Spinal cord (tissue), 10 donors: ENCODE results near the gene TMEM134. TPM values are rescaled to one million over a fixed set of nuclear protein-coding genes. Genes with fewer than 3 reads are reported as not detected.

Experiments used
- DNase-seq, 6 donors: peaks; one replicate each; pipeline versions ENCODE4 v3.0.0 to v3.0.0-alpha.2; 2013 to 2015; ENCODE audit warnings: low spot score in 6 of 6, low read depth in 4 of 6
- H3K27ac ChIP-seq: one replicate; pipeline ENCODE4 v1.5.1; 2013; ENCODE audit warnings: low read depth, low read length, control low read depth
- H3K27me3 ChIP-seq: one replicate; pipeline ENCODE4 v1.6.1; 2013; ENCODE audit warnings: low read length; ENCODE audit not compliant: control insufficient read depth, insufficient read depth
- H3K36me3 ChIP-seq: one replicate; pipeline ENCODE4 v1.6.1; 2013; ENCODE audit warnings: low read length; ENCODE audit not compliant: control insufficient read depth, insufficient read depth
- H3K4me1 ChIP-seq: one replicate; pipeline ENCODE4 v1.6.1; 2013; ENCODE audit warnings: low read length; ENCODE audit not compliant: control insufficient read depth, insufficient read depth
- H3K4me3 ChIP-seq: one replicate; pipeline ENCODE4 v1.5.1; 2013; ENCODE audit warnings: low read depth, low read length, control low read depth
- H3K9me3 ChIP-seq: one replicate; pipeline ENCODE4 v1.6.1; 2013; ENCODE audit warnings: low read length; ENCODE audit not compliant: control insufficient read depth, insufficient read depth
- whole genome bisulfite sequencing: methylation state at CpG from one replicate; pipeline ENCODE4 v1.1.5; 2013; ENCODE audit warnings: missing lambda C conversion rate; ENCODE audit not compliant: insufficient coverage; 5-methylcytosine and 5-hydroxymethylcytosine counted together
- polyA plus RNA-seq, 2 donors: library from polyadenylated mRNA; unstranded; fragments of 120-200 nt; gene quantifications; one replicate each; pipeline ENCODE4 v1.2.1, GENCODE V29; 2013; ENCODE audit not compliant: insufficient read length in 2 of 2
- total RNA-seq, 2 donors: library from RNA; depleted of rRNA in 1 of 2; stranded (reverse); fragments of 120-200 nt in 1 of 2; fragments of >200 nt in 1 of 2; gene quantifications; one replicate each; pipeline versions ENCODE4 v1.2.3 to v1.2.4, GENCODE V29; 2013 to 2014
- donor health status: healthy.

Gene TMEM134
- total and polyA plus RNA-seq, 4 donors, result 14.9 to 69.0 (median 34.2) TPM

GRCh38 chr11:67423466-67423865 lies 45.6 kb downstream of the TMEM134 start:
- Histone ChIP-seq H3K36me3 (peaks cover 21% of the 10 kb centered on the region), H3K27ac (no peak overlapping the region), H3K27me3 (no peaks in the 10 kb centered on the region), H3K4me1 (peaks cover 35% of the 10 kb centered on the region), H3K9me3 (no peaks in the 10 kb centered on the region), H3K4me3 (no peak overlapping the region)
- no peak for DNase-seq
- WGBS, result 91% methylated on average over 13 of the region's 13 CpGs

- WGBS, result 66% methylated on average over 6 of the region's 6 CpGs
- Histone ChIP-seq H3K27me3 (no peaks in the 10 kb centered on the region), H3K4me1 (peaks cover 39% of the 10 kb centered on the region), H3K36me3 (peaks cover 21% of the 10 kb centered on the region), H3K9me3 (no peaks in the 10 kb centered on the region), H3K27ac (no peak overlapping the region), H3K4me3 (no peak overlapping the region)
- no peak for DNase-seq
These were observed 46.2 kb downstream of the TMEM134 start for GRCh38 chr11:67422891-67423290.

GRCh38 chr11:67421430-67422031 lies 47.5 kb downstream of the TMEM134 start:
- WGBS, result 74% methylated on average over 20 of the region's 22 CpGs
- H3K9me3 ChIP-seq, result no peaks in the 10 kb centered on the region
- H3K36me3 ChIP-seq, result peaks cover 27% of the 10 kb centered on the region
- H3K4me3 ChIP-seq, result peak overlapping the region; percentile 26
- H3K4me1 ChIP-seq, result peaks cover 44% of the 10 kb centered on the region
- no peaks in the 10 kb centered on the region for H3K27me3 ChIP-seq
- no peak for DNase-seq
- peak overlapping the region; percentile 52 for H3K27ac ChIP-seq

- Histone ChIP-seq H3K36me3 (peaks cover 27% of the 10 kb centered on the region), H3K27ac (peak overlapping the region; percentile 52), H3K9me3 (no peaks in the 10 kb centered on the region), H3K4me3 (peak overlapping the region; percentile 26), H3K27me3 (no peaks in the 10 kb centered on the region), H3K4me1 (peaks cover 51% of the 10 kb centered on the region)
- peak; percentile 47 to 98 (median 88) for DNase-seq
- WGBS, result under 1% methylated on average over 97 of the region's 97 CpGs
These were observed 48.2 kb downstream of the TMEM134 start for GRCh38 chr11:67420646-67421429.

GRCh38 chr11:67420147-67420645 lies 48.9 kb downstream of the TMEM134 start:
- no peak overlapping the region for H3K27ac ChIP-seq
- 41% methylated on average over 15 of the region's 15 CpGs for WGBS
- no peak for DNase-seq
- peaks cover 55% of the 10 kb centered on the region for H3K4me1 ChIP-seq
- H3K4me3 ChIP-seq, result peak overlapping the region; percentile 18
- no peaks in the 10 kb centered on the region for H3K9me3 ChIP-seq
- H3K27me3 ChIP-seq, result peaks cover under 1% of the 10 kb centered on the region
- H3K36me3 ChIP-seq, result peaks cover 27% of the 10 kb centered on the region

- WGBS, result 96% methylated on average over 16 of the region's 21 CpGs
- no peaks in the 10 kb centered on the region for H3K9me3 ChIP-seq
- H3K27ac ChIP-seq, result no peak overlapping the region
- no peak overlapping the region for H3K4me3 ChIP-seq
- peaks cover 26% of the 10 kb centered on the region for H3K36me3 ChIP-seq
- peaks cover 60% of the 10 kb centered on the region for H3K4me1 ChIP-seq
- peaks cover 8% of the 10 kb centered on the region for H3K27me3 ChIP-seq
- no peak for DNase-seq
These were observed 49.6 kb downstream of the TMEM134 start for GRCh38 chr11:67419325-67420049.

- peaks cover 60% of the 10 kb centered on the region for H3K4me1 ChIP-seq
- no peak overlapping the region for H3K27ac ChIP-seq
These were observed 50.4 kb downstream of the TMEM134 start for GRCh38 chr11:67418476-67419281.

GRCh38 chr11:67417425-67417824 lies 51.6 kb downstream of the TMEM134 start:
- H3K27me3 ChIP-seq, result peaks cover 13% of the 10 kb centered on the region
- H3K36me3 ChIP-seq, result peaks cover 14% of the 10 kb centered on the region
- 63% methylated on average over 12 of the region's 12 CpGs for WGBS
- no peak overlapping the region for H3K4me3 ChIP-seq
- no peak for DNase-seq
- peaks cover 64% of the 10 kb centered on the region for H3K4me1 ChIP-seq
- no peak overlapping the region for H3K27ac ChIP-seq
- H3K9me3 ChIP-seq, result no peaks in the 10 kb centered on the region

More at GRCh38 chr11:67418476-67419281, 50.4 kb downstream of the TMEM134 start:
- Histone ChIP-seq H3K27me3 (peaks cover 8% of the 10 kb centered on the region), H3K4me3 (no peak overlapping the region), H3K9me3 (no peaks in the 10 kb centered on the region), H3K36me3 (peaks cover 18% of the 10 kb centered on the region)
- no peak for DNase-seq
- 73% methylated on average over 24 of the region's 26 CpGs for WGBS
